CD8-positive, alpha-beta memory T cell (primary cell): ENCODE data around the gene ASPG. TPM values are rescaled to one million over a fixed set of nuclear protein-coding genes. Genes with fewer than 3 reads are reported as not detected.
A peak's percentile ranks its signal among the peaks of the same experiment; 100 is the strongest.

Experiments used
- CTCF ChIA-PET: fragments of 350-600 bp; sonication (Branson Sonifier 250); formaldehyde crosslinking; loops from one replicate; lab custom pipeline; 2021; ENCODE audit warnings: antibody characterized with exemption; lab: Charles Lee
- POLR2A ChIA-PET: fragments of 350-600 bp; sonication (Branson Sonifier 250); formaldehyde crosslinking; loops from one replicate; lab custom pipeline; 2021; ENCODE audit warnings: antibody characterized with exemption; lab: Charles Lee
- DNase-seq, 5 donors: peaks; one replicate each; pipeline versions ENCODE4 v3.0.0 to v3.0.0-alpha.2; 2020 to 2022; ENCODE audit warnings: mixed read lengths in 1 of 5
- H3K27ac ChIP-seq: one replicate; pipeline ENCODE4 v1.7.0; 2013; ENCODE audit warnings: low read depth, mild to moderate bottlenecking, low read length, moderate library complexity
- H3K27me3 ChIP-seq: 2 replicates; pipeline ENCODE4 v1.7.0; 2013; ENCODE audit warnings: low read length, mild to moderate bottlenecking; ENCODE audit not compliant: insufficient read depth, poor library complexity, severe bottlenecking
- H3K36me3 ChIP-seq: 2 replicates; pipeline ENCODE4 v1.7.0; 2013; ENCODE audit warnings: mild to moderate bottlenecking, low read length, moderate library complexity; ENCODE audit not compliant: insufficient read depth
- H3K4me1 ChIP-seq: 2 replicates; pipeline ENCODE4 v1.7.0; 2013; ENCODE audit warnings: mild to moderate bottlenecking, low read length, moderate library complexity; ENCODE audit not compliant: insufficient read depth
- H3K4me3 ChIP-seq: 2 replicates; pipeline ENCODE4 v1.7.0; 2013; ENCODE audit warnings: mild to moderate bottlenecking, low read length
- H3K9me3 ChIP-seq: 2 replicates; pipeline ENCODE4 v1.7.0; 2013; ENCODE audit warnings: mild to moderate bottlenecking, low read length
- H3K27ac Mint-ChIP-seq, 8 donors: one replicate each; pipeline ENCODE4 v1.8.0; 2020 to 2021; ENCODE audit warnings: mixed read lengths in 8 of 8, mild to moderate bottlenecking in 6 of 8, inconsistent platforms in 3 of 8, moderate library complexity in 3 of 8
- H3K27me3 Mint-ChIP-seq, 2 donors: one replicate each; pipeline ENCODE4 v1.8.0; 2020 to 2021; ENCODE audit warnings: mixed read lengths in 2 of 2, mild to moderate bottlenecking in 1 of 2, moderate library complexity in 1 of 2
- H3K36me3 Mint-ChIP-seq, 3 donors: one replicate each; pipeline ENCODE4 v1.8.0; 2020 to 2021; ENCODE audit warnings: mixed read lengths in 3 of 3, inconsistent platforms in 1 of 3, mild to moderate bottlenecking in 1 of 3
- H3K4me1 Mint-ChIP-seq, 3 donors: one replicate each; pipeline ENCODE4 v1.8.0; 2020 to 2021; ENCODE audit warnings: mixed read lengths in 3 of 3, inconsistent platforms in 1 of 3, mild to moderate bottlenecking in 1 of 3
- H3K4me3 Mint-ChIP-seq, 7 donors: one replicate each; pipeline ENCODE4 v1.8.0; 2020 to 2021; ENCODE audit warnings: mixed read lengths in 7 of 7, mild to moderate bottlenecking in 6 of 7, moderate library complexity in 4 of 7, inconsistent platforms in 2 of 7
- H3K9me3 Mint-ChIP-seq, 5 donors: one replicate each; pipeline ENCODE4 v1.8.0; 2020 to 2022; ENCODE audit warnings: mixed read lengths in 5 of 5, mild to moderate bottlenecking in 3 of 5, moderate library complexity in 2 of 5, inconsistent platforms in 1 of 5
- polyA plus RNA-seq: library from polyadenylated mRNA; unstranded; fragments of 300-500 nt; fragmentation: Illumina TruSeq; gene quantifications from one replicate; pipeline ENCODE4 v1.2.3, GENCODE V29; 2021
- total RNA-seq, 2 experiments: library from RNA; stranded (reverse); gene quantifications; one replicate each; pipeline ENCODE4 v1.2.3, GENCODE V29; 2021

ASPG gene
- total and polyA plus RNA-seq, 3 experiments from 2014 or later, result not detected

DNA sequence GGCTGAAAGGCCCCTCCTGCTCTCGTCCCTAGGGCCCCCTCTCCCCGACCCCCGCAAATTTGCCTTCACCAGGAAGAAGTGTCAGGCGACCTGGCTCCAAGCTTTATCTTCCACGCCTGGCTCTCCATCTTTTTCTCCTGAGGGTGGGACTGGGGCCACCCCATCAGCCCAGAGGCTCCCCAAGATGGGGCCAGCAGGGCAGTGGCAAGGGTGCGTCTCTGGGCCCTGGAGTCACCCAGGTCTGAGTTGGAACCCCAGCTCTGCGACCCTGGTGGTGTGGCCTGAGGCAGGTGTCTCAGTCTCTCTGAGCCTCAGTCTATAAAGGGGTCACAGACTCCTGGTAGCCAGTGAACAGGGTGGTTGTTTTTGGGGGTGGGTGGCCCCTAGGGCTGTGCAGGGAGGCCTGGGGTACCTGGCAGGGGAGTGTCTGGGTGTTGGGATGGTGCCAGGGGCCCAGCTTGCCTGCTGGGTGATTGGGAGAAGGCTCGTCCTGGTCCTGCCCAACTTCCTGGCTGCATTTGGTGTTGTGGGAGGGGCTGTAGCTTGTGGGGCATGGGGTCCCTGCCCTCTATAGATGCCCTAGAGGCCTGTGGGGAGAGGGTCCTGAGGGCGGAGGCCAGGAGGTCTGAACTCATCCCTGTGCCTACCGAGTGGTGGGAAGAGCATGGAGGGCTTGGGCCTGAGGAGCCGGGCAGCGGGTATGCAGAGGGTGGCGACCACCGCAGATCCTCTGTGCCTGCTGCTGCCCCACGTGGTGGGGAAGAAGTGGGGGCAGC is 60.5 kb downstream of the ASPG start:
- H3K27me3 Mint-ChIP-seq, result peaks cover 8 to 14% of the 10 kb centered on the region in 2 donors
- POLR2A ChIA-PET, result no interaction called here
- peak in 1 of 5 donors; percentile 35 for DNase-seq
- Histone ChIP-seq H3K9me3 (no peaks in the 10 kb centered on the region), H3K4me3 (no peak overlapping the region), H3K4me1 (no peaks in the 10 kb centered on the region), H3K36me3 (no peaks in the 10 kb centered on the region), H3K27ac (no peak overlapping the region), H3K27me3 (no peaks in the 10 kb centered on the region)
- no peaks in the 10 kb centered on the region for H3K9me3 Mint-ChIP-seq
- CTCF ChIA-PET, result no interaction called here
- no peaks in the 10 kb centered on the region for H3K4me1 Mint-ChIP-seq
- H3K4me3 Mint-ChIP-seq, result no peak overlapping the region
- no peaks in the 10 kb centered on the region for H3K36me3 Mint-ChIP-seq
- no peak overlapping the region for H3K27ac Mint-ChIP-seq

DNA sequence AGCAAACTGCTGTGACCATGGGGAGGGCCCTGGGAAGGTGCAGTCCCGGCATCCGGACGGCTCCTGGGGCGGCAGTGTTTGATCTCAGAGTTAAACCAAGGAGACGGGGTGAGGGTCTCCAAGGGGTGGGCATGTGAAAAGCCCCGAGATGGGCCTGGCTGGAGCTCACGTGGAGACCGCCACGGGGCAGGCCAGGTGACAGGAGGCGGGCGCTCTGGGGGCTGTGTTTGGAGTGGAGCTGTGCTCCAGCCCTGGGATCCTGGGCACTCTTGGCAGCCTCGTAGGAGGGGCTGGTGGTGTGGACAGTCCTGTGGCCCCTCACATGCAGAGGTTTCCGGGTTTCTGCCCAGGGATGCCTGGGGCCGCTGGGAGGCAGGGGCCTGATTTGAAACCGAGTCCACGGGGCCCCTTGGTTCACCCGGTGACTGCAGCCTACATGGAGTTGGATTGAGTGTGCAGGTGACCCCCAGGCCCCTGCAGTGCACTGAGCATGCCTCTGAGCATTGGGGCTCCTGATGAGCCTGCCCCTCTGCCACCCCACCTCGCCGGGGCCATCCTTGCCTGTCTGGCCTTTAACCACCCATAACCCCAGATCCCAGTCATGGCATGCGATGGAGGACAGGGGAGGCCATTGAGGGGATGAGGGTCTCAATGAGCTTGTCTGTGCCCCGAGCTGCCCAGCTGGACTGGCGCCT is 61.3 kb downstream of the ASPG start:
- ChIA-PET POLR2A (no interaction called here), CTCF (no interaction called here)
- no peaks in the 10 kb centered on the region for H3K9me3 ChIP-seq
- Mint-ChIP-seq H3K27me3 (peaks cover 8 to 17% of the 10 kb centered on the region in 2 donors), H3K36me3 (no peaks in the 10 kb centered on the region), H3K9me3 (no peaks in the 10 kb centered on the region), H3K4me3 (peak overlapping the region in 1 of 7 donors; percentile 48), H3K27ac (no peak overlapping the region), H3K4me1 (no peaks in the 10 kb centered on the region)
- no peak overlapping the region for H3K27ac ChIP-seq
- H3K4me3 ChIP-seq, result no peak overlapping the region
- H3K4me1 ChIP-seq, result no peaks in the 10 kb centered on the region
- DNase-seq, result peak in 1 of 5 donors; percentile 35
- H3K27me3 ChIP-seq, result no peaks in the 10 kb centered on the region
- H3K36me3 ChIP-seq, result no peaks in the 10 kb centered on the region

DNA sequence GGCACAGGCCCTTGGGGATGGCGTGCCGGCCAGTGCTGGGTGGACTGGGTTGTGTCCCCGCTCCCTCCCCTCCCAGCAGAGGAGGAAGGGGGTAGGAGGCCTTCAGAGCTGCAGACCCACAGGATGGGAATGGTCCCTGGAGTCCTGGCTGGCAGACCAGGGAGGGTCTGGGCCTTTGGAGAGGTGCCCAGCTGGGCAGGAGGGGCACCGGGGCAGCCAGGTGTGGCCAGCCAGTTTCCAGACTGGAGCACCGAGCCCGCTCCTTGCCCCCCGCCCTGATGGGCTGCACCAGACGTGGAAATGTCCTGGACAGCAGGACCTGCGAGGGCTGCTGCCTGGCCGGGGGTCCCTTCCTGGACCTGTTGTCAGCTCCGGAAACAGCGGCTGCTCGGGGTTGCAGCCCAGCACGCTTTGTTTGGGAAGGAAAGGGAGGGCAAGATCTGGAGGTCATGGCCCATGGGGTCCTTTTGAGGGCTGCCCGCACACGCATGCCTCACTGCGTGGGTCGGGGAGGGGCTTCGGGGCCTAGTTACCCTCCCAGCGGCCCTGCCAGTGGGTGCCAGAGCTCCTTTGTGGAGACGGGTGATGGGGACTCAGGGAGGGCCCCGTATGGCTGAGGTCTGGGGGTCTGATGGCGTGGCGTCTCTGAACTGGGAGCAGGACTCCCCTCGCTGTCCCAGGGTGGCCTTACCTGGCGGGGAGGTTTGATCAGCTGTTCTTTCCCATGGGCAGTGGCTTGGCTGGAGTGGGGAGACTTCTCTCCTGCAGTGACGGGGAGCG is 62.0 kb downstream of the ASPG start:
- peak in 1 of 5 donors; percentile 40 for DNase-seq
- Histone ChIP-seq H3K27ac (no peak overlapping the region), H3K4me3 (no peak overlapping the region), H3K36me3 (no peaks in the 10 kb centered on the region), H3K9me3 (no peaks in the 10 kb centered on the region), H3K27me3 (no peaks in the 10 kb centered on the region), H3K4me1 (no peaks in the 10 kb centered on the region)
- H3K4me1 Mint-ChIP-seq, result no peaks in the 10 kb centered on the region
- H3K4me3 Mint-ChIP-seq, result no peak overlapping the region
- H3K9me3 Mint-ChIP-seq, result no peaks in the 10 kb centered on the region
- no peak overlapping the region for H3K27ac Mint-ChIP-seq
- ChIA-PET CTCF (no interaction called here), POLR2A (no interaction called here)
- peaks cover 7 to 17% of the 10 kb centered on the region in 2 donors for H3K27me3 Mint-ChIP-seq
- H3K36me3 Mint-ChIP-seq, result no peaks in the 10 kb centered on the region

DNA sequence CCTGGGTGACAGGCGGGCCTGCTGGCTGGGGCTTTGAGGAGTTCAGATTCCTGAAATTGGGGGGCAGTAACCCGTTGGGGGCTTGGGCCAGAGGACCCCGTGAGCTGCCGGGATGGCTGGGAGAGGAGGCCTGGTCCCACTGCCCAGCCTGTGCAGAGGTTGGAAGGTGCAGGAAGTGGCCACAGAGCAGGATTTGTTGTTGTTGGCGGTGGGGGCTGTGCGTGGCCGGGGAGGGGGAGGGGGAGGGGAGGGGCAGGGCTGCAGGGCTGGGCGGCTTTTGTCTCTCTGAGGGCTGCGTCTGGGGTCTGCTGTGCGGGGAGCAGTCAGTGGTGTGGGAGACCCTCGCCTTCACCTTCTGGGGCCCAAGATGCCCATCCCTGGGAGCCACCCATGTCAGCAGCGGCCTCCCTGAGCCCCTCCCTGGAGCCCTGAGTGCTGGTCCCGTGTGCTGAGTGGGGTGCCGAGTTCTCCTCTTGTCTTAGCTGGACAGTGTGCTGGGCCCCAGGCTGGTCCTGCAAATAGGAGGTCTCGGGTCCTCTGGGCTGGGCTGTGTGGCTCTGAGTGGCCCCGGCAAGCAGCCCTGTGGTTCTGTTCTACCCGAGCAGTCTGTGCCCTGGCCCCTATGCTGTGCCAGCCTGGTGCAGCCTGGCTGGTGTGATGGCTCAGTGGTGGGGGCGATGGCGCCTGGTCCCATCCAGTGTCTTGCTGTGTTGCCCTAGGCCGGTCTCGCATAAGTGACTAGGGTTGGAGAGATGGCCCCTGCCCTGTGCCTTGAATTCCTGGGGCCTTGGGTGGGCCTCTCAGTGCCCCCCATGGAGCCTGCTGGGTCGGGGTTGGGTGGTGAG is 63.2 kb downstream of the ASPG start:
- peaks cover 5 to 17% of the 10 kb centered on the region in 2 donors for H3K27me3 Mint-ChIP-seq
- H3K9me3 Mint-ChIP-seq, result no peaks in the 10 kb centered on the region
- no peaks in the 10 kb centered on the region for H3K4me1 Mint-ChIP-seq
- no peak overlapping the region for H3K27ac Mint-ChIP-seq
- no peaks in the 10 kb centered on the region for H3K36me3 ChIP-seq
- H3K4me3 ChIP-seq, result no peak overlapping the region
- ChIA-PET POLR2A (no interaction called here), CTCF (no interaction called here)
- H3K4me1 ChIP-seq, result no peaks in the 10 kb centered on the region
- no peak overlapping the region for H3K4me3 Mint-ChIP-seq
- no peak overlapping the region for H3K27ac ChIP-seq
- no peaks in the 10 kb centered on the region for H3K27me3 ChIP-seq
- peak in 1 of 5 donors; percentile 20 for DNase-seq
- no peaks in the 10 kb centered on the region for H3K36me3 Mint-ChIP-seq
- H3K9me3 ChIP-seq, result no peaks in the 10 kb centered on the region

DNA sequence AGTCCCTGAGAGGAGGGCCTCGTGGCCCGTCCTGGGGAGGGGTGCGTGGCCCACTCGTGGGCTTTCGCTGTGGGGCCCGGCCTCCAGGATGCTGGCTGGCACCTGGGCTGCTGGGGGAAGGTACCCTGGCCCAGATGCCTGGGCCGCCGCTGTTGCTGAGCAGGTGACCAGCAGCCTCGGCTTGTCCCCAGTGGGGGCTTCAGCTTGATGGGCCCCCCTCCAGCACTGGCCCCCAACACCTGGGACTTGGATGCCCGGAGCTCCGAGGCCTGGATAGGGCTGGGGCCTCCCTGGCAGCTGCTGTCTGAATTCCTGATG is 63.7 kb downstream of the ASPG start:
- CTCF ChIA-PET, result no interaction called here

DNA sequence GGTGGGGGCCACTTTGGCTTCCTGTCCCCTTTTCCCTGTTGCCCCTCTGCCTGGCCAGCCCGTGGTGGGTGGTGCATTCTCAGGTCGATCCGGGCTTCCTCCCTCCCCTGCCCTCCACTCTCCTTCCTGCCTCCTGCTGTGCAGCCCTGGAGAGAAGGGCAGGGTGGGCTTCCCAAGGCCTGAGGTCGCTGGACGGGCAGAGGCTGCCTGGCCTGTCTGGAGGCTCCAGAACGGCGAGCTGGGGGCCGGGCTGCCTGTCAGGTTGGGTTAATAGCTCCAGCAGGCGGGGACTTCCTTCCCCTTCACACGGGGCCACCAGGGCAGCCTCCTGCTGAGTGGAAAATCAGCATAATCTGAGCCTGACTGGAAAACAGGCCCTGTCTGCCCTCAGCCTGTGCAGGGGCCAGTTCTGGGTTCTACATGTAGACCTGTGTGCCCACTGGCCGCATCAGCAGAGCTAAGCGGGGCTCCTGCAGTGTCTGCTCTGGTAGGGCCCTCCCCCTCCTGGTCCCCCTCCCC is 64.2 kb downstream of the ASPG start:
- Histone ChIP-seq H3K27me3 (no peaks in the 10 kb centered on the region), H3K4me3 (no peak overlapping the region), H3K4me1 (no peaks in the 10 kb centered on the region), H3K36me3 (no peaks in the 10 kb centered on the region), H3K27ac (no peak overlapping the region), H3K9me3 (no peaks in the 10 kb centered on the region)
- H3K27ac Mint-ChIP-seq, result no peak overlapping the region
- DNase-seq, result no peak
- no peaks in the 10 kb centered on the region for H3K9me3 Mint-ChIP-seq
- H3K27me3 Mint-ChIP-seq, result peaks cover 3 to 17% of the 10 kb centered on the region in 2 donors
- CTCF ChIA-PET, result no interaction called here
- no peaks in the 10 kb centered on the region for H3K4me1 Mint-ChIP-seq
- no peak overlapping the region for H3K4me3 Mint-ChIP-seq
- POLR2A ChIA-PET, result no interaction called here
- H3K36me3 Mint-ChIP-seq, result no peaks in the 10 kb centered on the region

More for the DNA sequence above, 63.7 kb downstream of the ASPG start:
- Histone ChIP-seq H3K4me1 (no peaks in the 10 kb centered on the region), H3K4me3 (no peak overlapping the region), H3K9me3 (no peaks in the 10 kb centered on the region), H3K27me3 (no peaks in the 10 kb centered on the region), H3K36me3 (no peaks in the 10 kb centered on the region), H3K27ac (no peak overlapping the region)
- Mint-ChIP-seq H3K4me3 (no peak overlapping the region), H3K4me1 (no peaks in the 10 kb centered on the region), H3K27ac (no peak overlapping the region), H3K36me3 (no peaks in the 10 kb centered on the region), H3K9me3 (no peaks in the 10 kb centered on the region), H3K27me3 (peaks cover 3 to 20% of the 10 kb centered on the region in 2 donors)
- POLR2A ChIA-PET, result no interaction called here
- DNase-seq, result no peak

DNA sequence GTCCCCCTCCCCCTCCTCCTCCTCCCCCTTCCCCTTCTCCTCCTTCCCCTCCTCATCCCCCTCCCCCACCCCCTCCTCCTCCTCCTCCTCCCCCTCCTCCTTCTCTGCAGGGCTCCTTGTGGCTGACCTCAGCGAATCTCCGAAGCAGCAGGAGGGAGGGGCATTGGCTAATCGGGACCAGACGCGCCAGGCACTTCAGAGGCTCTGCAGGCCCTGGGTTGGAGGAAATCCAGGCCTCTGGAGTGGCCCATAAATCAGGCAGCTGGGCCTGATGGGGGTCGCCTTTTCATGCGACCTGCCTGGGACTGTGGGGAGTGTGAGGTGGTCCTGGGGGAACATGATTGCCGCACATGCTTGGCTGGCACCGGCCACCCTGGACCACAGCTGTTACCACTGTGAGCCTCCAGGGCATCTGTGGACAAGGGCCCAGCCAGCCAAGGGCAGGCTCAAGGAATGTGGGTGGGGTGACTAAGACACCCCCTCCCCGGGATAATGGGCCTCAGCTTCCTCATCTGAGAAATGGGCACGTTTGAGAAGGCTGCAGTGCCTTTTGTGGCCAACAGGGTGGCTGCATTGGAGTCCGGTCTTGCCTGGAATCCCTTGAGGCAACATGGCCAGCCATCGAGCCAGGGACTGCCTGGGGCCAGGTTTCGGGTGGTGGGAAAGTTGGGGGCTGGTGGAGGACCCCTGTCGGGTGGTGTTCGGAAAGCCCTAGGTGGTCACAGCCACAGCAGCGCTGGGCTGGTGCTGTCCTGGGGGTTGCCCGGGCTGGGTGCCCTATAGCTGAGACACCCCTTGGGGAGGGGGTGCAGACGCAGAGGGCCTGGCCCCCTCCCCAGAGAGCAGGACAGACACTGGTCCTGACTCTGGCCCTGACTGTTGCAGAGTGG is 64.9 kb downstream of the ASPG start:
- no peak for DNase-seq
- Mint-ChIP-seq H3K4me3 (no peak overlapping the region), H3K36me3 (no peaks in the 10 kb centered on the region), H3K4me1 (no peaks in the 10 kb centered on the region), H3K27me3 (peaks cover 3 to 16% of the 10 kb centered on the region in 2 donors), H3K9me3 (no peaks in the 10 kb centered on the region), H3K27ac (no peak overlapping the region)
- H3K9me3 ChIP-seq, result no peaks in the 10 kb centered on the region
- ChIA-PET CTCF (no interaction called here), POLR2A (no interaction called here)
- no peaks in the 10 kb centered on the region for H3K27me3 ChIP-seq
- no peaks in the 10 kb centered on the region for H3K4me1 ChIP-seq
- no peak overlapping the region for H3K27ac ChIP-seq
- no peaks in the 10 kb centered on the region for H3K36me3 ChIP-seq
- H3K4me3 ChIP-seq, result no peak overlapping the region
